ENCODE measurements around the gene IGF1R.
"Not testable (repeated sequence)": the region's sequence is repeated elsewhere in the genome, so short reads cannot be mapped to it uniquely, and the experiment has no call there.

The IGF1R gene

GRCh38 chr15:98960555-98961050, 312.3 kb downstream of the IGF1R start:
- DNase-seq (ENCODE audit: low spot score), result no peak

DNA sequence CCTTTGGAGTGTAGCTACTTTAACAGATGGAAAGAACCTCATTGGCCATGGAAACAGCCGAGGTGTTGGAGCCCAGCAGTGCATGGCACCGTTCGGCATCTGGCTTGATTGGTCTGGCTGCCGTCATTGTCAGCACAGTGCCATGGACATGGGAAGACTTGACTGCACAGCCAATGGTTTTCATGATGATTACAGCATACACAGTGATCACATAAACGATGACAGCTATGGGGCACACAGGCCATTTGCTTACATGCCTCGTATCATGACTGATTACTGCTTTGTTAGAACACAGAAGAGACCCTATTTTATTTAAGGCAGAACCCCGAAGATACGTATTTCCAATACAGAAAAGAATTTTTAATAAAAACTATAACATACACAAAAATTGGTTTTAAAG, 315.1 kb downstream of the IGF1R start:
- DNase-seq (ENCODE audit: low spot score), result no peak

DNA sequence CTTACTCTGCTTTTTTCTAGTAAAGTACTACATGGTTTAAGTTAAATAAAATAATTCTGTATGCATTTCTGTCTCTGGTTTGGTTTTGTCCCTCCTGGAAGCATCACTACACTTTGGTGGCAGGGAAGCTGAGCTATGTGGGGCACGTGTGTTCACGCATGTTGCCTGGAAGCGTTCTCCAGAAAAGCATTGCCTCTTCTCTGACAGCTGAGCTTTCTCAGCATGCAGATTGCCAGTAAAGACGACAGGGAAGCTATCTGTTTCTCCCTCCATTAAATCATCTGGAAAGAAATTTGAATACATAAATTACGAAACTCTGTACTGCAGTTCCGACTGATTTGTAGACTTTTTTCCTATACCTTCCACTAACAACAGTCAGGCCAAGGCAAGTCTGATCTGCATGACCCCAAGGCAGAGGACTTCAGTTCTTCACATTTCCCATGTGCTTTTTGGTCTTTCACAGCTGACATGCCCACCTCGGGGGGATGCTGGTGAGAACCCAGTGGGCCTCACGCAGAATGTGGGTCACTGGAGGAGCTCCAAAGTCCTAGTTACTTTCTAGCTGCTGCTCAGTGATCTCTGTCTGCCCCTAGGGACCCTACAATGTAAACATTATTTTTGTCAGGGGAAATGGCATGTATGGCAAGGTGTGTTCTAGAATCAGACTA, 316.3 kb downstream of the IGF1R start:
- DNase-seq (ENCODE audit: low spot score), result no peak

GRCh38 chr15:98965134-98965491, 316.8 kb downstream of the IGF1R start:
- DNase-seq (ENCODE audit: low spot score), result not testable (repeated sequence)

DNA sequence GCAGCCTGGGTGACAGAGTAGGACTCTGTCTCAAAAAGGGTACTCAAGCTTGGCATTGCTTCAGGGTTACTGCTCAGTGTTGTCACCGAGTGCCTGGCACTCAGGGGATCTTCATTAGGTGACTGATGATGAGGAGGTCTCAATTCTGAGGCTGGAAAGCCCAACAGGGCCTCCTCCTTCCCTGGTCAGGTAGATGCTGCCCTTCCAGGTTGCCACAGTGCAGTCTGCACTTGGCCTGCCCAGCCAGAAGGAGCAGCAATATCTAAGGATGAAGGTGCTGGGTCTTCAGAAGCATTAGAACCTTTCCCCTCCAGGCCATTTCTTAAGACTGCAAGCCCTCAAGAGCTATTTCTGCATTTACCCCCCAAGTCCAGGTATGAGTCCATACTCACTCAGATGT, 317.3 kb downstream of the IGF1R start:
- no peak for DNase-seq (ENCODE audit: low spot score)

- DNase-seq (ENCODE audit: low spot score), result no peak
These were observed 317.9 kb downstream of the IGF1R start for GRCh38 chr15:98966091-98966787.

DNA sequence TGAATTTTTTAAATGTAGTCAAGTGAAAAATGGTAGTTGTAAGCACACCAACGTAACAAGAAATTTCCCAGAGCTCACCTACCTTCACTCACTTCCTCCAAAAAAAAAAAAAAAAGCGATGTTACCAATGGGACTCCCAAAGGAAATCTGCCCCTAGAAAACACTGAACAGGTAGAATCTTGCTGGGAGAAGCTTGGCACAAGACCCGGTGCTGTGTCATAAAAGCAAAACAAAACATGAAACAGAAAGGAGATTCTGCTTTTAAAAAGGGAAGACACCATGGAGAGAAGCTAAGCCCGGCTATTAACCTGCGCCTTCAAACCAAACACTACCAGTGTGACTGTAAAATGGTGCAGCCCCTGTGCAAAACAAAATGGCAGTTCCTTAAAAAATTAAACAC, 318.8 kb downstream of the IGF1R start:
- DNase-seq (ENCODE audit: low spot score), result no peak

DNA sequence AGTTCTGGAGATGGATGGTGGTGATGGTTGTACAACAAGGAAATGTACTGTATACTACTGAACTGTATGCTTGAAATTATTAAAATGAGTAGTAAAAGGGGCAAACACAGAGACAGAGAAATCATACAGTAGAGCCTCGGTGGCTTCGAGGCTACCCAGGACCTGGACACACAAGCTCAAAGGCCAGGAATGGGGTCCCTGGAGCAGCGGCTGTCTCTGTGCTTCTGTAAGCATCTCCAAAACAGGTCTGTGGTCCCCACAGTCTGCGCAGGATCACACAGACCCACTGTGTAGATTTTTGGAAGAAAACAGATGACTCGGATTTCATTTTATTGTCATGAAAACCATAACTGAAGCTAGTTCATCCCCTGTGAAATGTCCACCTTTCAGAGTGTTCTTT, 319.6 kb downstream of the IGF1R start:
- no peak for DNase-seq (ENCODE audit: low spot score)

GRCh38 chr15:98968576-98968975, 320.2 kb downstream of the IGF1R start:
- DNase-seq (ENCODE audit: low spot score), result no peak

DNA sequence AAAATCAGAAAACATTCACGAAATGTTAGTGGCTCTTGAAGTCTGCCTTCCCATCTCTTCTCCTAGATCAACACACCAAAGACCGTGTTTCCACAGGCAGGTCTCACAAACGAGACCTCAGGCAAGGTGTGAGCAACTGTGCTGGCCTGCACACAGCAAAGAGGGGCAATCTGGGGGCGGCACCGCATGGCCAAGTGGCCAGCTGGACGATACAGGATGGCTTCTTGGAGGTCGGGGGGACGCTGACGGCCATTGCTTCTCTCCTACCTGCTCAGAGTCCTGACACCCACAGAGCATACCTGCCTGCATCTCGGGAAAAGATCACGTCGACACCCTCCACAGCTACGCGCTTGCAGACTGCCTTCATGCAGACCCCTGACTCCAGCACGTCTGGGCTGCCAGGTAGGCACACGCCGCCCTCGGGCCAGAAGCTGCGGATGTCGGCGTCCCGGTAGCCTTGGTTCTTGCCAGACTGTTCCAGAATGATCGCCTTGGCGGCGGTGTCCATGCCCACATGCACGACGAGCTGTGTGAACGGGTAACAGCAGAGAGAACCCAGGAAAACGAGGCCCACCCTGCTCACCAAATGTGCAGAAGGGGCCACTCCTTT, 320.9 kb downstream of the IGF1R start:
- no peak for DNase-seq (ENCODE audit: low spot score)

- no peak for DNase-seq (ENCODE audit: low spot score)
These were observed 322.5 kb downstream of the IGF1R start for GRCh38 chr15:98970799-98971198.

- DNase-seq (ENCODE audit: low spot score), result no peak
These were observed 328.2 kb downstream of the IGF1R start for GRCh38 chr15:98976500-98976899.

DNA sequence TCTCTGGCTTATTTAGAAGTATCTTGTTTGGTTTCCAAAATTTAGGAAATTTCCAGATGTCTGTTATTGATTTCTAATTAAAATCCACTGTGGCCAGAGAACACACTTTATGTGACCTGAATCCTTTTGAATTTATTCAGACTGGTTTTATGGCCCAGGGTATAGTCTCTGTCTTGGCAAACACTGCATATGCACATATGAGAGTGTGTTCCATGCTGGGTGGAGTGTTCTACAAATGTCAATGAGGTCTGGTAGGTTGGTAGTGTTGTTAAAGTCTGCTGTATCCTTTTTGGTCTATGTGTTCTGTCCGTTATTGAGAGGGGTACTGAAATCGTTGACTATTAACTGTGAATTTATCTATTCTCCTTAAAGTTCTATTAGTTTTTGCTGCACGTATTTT, 329.1 kb downstream of the IGF1R start:
- DNase-seq (ENCODE audit: low spot score), result no peak

- no peak for DNase-seq (ENCODE audit: low spot score)
These were observed 329.8 kb downstream of the IGF1R start for GRCh38 chr15:98978153-98978552.

DNA sequence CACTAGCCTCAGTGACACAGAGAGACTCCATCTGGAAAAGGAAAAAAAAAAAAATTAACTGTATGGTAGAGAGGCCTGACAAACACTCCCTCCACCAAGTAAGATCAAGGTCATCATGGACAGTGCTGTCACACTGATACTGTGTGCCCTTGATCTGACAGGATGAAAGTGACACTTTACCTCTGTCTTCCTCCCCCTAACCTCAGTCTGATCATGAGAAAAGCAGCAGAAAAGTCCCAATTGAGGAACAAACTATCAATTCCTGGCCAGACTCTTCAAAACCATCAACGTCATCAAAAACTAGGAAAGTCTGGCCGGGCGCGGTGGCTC, 332.5 kb downstream of the IGF1R start:
- DNase-seq (ENCODE audit: low spot score), result no peak

- no peak for DNase-seq (ENCODE audit: low spot score)
These were observed 333.7 kb downstream of the IGF1R start for GRCh38 chr15:98981851-98982722.

DNA sequence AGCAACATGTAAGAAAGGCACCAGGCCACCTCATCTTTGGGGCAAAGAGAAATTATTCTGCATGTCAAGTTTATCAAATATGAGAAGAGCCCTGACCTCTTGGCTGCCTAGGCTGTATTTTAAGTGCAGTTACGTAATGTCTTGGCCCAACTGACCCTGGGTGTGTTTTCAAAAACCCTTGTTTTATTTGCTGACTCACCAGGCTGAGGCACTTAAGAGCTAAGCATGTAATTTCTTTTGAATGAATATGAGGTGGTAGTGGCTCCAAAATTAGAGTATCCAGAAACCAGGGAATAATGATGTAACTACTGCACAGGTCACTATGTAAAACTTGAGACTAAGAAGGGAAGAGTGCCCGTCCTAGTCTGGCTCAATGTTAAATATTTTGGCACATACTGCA, 335.0 kb downstream of the IGF1R start:
- no peak for DNase-seq (ENCODE audit: low spot score)

DNA sequence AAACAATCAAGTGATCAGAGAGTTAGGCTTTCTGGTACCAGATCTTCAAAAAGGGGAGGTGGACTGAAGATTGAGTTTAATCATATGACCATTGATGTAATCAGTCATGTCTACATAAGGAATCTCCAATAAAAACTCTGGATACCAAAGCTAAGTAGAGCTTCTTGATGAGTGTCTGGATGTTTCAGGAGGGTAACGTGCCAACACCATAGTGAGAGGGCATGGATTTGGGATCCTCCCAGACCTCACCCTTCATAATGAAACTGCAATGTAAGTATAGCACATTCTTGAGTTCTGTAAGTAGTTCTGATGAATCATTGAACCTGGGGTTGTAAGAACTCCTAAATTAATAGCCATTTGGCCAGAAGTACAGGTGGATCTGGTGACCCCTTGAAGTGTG, 337.9 kb downstream of the IGF1R start:
- DNase-seq (ENCODE audit: low spot score), result no peak

GRCh38 chr15:98994892-98995291, 346.6 kb downstream of the IGF1R start:
- DNase-seq (ENCODE audit: low spot score), result no peak

DNA sequence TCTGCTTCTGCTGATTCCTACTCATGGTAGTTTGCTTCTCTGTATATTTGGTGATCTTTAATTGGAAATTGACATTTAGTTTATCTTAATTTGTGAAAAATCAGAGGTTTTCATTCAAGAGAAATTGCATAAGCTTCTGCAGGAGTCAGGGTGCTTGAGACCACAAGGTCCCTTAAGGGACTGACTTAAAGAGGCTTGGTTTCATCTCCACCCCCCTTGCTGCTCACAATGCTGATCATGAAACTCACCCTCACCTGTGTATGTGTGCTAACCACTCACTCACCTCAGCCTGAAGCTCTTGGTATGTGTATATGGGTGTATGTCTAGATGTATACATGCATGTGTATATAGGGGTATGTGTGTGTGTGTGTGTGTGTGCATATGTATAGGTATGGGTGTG, 347.8 kb downstream of the IGF1R start:
- DNase-seq (ENCODE audit: low spot score), result no peak

GRCh38 chr15:98996624-98997023, 348.3 kb downstream of the IGF1R start:
- no peak for DNase-seq (ENCODE audit: low spot score)

- DNase-seq (ENCODE audit: low spot score), result no peak
These were observed 349.0 kb downstream of the IGF1R start for GRCh38 chr15:98997312-98997711.

DNA sequence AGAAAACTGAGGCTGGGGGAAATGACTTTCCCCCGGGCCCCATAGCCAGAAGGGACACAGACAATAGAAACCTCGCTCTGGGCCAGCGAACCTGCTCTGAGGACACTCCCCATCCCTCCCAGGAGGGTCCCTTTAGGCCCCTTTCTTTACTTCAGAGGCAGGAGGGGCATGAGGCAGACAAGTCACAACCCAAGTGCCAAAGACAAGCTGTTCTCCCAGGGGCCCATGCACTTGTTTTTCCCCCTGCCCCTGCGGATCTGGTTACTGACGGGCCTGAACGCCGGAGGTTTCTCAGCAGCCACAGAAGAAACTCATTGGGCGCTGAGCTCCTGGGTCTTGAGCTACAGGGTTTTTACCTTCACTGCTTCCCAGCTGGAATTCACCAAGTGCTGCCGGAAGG, 349.4 kb downstream of the IGF1R start:
- DNase-seq (ENCODE audit: low spot score), result no peak

All from CD4-positive, alpha-beta T cell treated with Interleukin-15 for 4 hours (primary cell).